ENCODE data around the gene C10orf67.

Gene C10orf67

DNA sequence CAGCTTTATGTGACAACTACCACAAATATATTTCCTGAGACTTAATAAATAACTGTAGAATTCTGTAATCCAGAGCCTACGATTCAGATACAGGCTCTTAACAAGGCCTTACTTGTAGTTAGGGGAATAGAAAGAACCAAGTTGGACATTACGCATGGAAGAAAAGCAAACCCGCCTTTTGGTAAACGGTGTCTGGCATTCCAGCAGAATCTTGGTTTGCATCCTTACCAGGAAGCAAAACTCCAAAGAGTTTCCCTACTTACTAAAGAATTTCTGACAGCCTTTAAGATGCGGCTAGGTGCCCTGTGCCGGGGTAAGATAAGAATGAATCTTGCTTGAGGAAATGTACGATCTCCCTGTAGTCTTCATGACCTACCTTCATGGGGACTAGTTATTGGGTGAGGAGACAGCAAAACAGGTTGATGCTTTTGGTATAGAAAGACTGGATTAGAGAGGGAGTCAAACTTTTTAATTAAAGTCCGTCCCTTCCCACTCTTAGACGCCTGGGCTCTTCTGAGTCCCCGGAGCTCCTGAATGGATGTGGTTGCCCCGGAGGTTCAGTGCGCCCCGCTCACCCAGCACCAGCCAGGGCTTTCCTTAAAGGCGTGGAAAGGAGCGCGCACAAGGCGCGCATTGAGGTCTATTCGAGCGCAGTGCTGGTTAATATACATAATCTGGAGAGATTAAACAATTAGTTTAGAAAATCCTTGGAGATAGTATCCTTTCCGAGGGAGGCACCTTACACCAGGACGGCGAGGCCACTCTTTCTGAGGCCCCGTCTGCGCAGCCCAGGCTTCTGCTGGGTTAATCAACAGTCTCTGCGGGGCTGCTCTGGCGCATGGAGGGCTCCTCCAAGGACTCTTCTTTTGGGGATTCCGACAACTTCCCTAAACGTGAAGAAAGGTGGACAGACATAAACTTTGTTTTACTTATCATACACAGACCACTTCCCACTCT, 140.9 kb downstream of the C10orf67 start:
- Mint-ChIP-seq H3K36me3 (no peaks in the 10 kb centered on the region), H3K27ac (no peak overlapping the region), H3K4me3 (no peak overlapping the region), H3K9me3 (no peaks in the 10 kb centered on the region), H3K4me1 (no peaks in the 10 kb centered on the region)
- DNase-seq (ENCODE audit: low spot score in 2 of 2) (no peak), ATAC-seq (no peak)

DNA sequence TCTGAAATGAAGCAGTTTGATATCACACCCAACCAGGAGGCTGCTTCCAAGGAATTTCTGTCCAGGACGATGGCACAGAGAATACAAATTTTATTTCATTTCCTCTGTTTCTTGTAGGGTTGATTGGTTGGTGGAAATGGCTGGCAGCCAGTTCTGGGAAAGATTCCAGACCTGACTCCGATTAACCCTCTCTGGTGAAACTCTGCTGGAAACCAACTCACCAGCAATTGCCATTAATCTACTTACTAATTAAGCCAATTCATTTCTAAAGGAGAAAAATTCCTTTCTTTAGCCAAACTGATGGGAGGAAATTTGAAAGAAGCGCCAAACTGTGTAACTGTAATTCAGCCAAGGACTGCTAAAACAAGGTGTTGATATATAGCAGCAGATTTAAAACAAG, 141.8 kb downstream of the C10orf67 start:
- Mint-ChIP-seq H3K27ac (no peak overlapping the region), H3K9me3 (no peaks in the 10 kb centered on the region), H3K4me1 (no peaks in the 10 kb centered on the region), H3K36me3 (no peaks in the 10 kb centered on the region), H3K4me3 (no peak overlapping the region)
- DNase-seq (ENCODE audit: low spot score in 2 of 2) (no peak), ATAC-seq (no peak)

DNA sequence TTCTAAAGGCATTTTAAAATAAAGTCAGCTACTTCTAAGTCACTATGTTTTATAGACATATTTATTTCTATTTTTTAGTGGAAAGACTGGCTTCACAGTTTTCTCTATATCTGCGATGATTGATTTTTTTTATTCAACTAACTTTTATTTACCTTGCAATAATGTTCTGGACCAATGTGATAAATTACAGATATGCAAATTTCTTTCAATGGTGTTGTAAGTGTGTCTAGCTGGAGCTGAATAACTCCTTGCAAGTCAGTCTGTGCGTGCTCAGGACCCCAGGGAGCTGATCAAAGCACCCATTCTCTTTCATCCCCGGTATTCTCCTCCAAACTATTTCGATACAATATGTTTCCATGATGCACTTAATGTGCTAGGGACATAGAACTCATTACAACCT, 142.8 kb downstream of the C10orf67 start:
- Mint-ChIP-seq H3K4me3 (no peak overlapping the region), H3K27ac (no peak overlapping the region), H3K36me3 (no peaks in the 10 kb centered on the region), H3K9me3 (no peaks in the 10 kb centered on the region), H3K4me1 (no peaks in the 10 kb centered on the region)
- ATAC-seq (no peak), DNase-seq (ENCODE audit: low spot score in 2 of 2) (no peak)

DNA sequence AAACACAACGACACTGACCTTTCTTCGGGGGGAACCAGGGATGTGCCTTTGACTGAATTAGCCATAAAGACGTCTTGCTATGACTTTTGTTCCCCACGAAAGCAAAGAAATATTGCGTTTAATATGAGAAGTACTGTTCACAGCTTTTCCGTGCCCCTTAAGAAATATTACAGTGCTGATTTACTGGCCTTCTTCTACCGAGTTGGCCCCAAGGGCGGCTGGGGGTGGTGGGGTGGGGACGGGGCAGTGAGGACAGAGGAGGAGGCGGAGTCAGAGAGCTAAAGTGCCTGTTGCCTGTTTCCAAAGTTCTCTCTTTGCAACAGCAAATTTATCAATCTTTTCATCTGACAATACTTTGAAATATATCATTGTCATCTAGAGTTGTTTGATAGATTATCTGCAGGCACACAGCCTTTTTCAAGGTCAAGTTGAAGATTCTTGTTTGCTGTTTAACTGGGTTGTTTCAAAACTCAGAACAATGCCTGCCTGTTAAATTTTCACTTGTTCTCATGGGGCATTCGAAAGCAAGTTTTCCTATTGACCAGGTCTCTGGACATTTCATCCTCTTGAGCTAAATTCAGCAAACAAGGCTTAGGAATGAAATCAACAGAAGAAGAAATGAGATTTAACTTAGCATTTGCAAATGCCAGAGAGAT, 143.5 kb downstream of the C10orf67 start:
- DNase-seq (ENCODE audit: low spot score in 2 of 2) (no peak), ATAC-seq (no peak)
- no peaks in the 10 kb centered on the region for H3K9me3 Mint-ChIP-seq
- H3K4me3 Mint-ChIP-seq = no peak overlapping the region
- H3K4me1 Mint-ChIP-seq = no peaks in the 10 kb centered on the region
- H3K27ac Mint-ChIP-seq = no peak overlapping the region
- H3K36me3 Mint-ChIP-seq = no peaks in the 10 kb centered on the region

DNA sequence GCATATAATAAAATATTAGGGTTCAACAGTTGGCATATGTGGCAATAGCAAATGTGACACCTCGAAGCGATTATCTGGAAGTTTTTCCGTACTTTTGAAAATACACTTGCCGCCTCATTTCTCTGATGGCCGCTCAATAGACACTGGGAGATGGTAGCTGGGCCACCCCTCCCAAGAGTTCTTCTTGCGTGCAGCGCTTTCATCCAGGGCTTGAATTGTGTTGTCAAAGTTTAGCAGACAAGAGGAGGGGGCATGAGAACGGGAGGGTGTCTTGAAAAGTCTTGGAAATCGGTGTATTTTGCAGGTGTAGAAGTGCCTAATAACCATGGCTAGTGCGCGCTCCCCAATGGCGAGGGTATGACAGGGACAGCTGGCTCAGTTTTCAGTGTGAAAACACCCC, 144.0 kb downstream of the C10orf67 start:
- no peaks in the 10 kb centered on the region for H3K4me1 Mint-ChIP-seq
- no peak overlapping the region for H3K27ac Mint-ChIP-seq
- no peak overlapping the region for H3K4me3 Mint-ChIP-seq
- H3K9me3 Mint-ChIP-seq = no peaks in the 10 kb centered on the region
- no peak for DNase-seq (ENCODE audit: low spot score in 2 of 2)
- H3K36me3 Mint-ChIP-seq = no peaks in the 10 kb centered on the region
- ATAC-seq = no peak

DNA sequence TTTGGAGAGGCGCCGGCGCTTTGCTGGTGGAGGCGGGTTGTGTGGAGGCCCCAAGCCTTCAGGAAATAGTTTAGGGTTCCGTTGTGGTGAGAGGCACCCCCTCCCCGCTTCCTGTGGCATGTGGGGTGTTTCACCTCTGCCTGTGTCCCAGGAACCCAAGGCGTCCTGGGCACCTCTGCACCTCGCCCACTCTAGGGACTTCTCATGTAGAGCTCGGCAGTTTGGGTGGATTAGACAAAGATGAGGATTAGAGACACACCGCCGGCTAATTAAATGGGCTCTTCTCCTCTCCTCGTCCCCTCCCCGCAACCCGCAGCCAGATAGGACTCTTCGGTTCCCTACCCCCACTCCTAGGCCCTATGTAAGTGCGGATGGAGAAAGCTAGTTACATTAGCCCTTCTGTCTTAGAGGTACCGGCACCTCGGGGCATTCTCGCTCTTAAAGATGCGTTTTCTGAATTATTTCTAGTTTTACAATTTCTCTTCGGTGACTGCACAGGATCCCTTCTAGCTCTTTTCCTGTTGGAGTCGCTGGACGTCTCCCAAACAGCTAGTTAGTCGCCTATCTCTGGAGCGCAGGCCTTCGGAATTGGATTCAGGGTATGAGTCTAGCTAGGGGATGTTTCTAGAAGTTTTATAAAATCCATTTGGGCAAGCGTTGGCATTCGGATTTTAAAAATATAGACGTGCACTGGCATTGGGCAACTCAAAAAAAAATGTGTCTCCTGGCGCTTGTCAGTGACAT, 144.7 kb downstream of the C10orf67 start:
- Mint-ChIP-seq H3K4me1 (no peaks in the 10 kb centered on the region), H3K9me3 (no peaks in the 10 kb centered on the region), H3K4me3 (no peak overlapping the region), H3K27ac (no peak overlapping the region), H3K36me3 (no peaks in the 10 kb centered on the region)
- ATAC-seq (no peak), DNase-seq (ENCODE audit: low spot score in 2 of 2) (no peak)

DNA sequence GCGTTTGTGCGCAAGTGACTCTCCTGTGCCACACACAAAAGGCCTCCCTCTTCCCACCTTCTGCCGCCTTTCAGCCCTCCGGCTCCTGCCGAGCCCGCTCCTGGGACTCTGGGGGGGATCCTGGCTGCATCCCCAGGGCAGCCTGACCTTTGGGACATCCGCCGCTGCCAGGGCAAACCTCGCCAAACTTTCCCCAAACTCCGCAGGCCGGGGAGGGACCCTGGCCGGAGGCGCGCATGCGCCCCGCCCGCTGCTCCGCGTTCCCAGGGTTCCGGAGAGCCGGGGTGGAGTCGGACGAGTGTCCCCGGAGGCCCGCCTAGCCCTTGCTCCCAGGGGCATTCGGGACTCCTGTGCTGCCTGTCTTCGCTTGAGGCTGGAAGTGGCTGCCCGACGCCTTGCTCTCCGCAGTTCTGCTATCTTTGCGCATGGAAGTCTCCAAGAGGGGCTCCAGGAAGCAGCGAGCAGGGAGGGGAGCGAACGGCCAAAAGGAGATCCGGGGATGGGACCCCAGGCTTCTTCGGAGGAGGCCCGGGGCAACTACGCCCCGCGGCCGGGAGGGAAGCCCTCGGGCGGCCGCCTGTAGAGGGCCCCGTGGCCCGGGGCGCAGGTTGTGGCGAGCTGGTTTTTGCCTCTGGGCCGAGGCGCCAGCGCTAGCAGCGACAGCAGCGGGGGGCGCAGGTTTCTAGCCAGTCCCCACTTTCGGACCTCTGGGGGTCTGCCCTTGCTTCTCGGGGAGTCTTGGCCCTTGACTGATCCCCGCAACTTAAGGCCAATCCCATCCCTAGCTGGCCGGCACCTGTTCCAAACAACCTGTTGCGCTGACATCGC, 145.4 kb downstream of the C10orf67 start:
- DNase-seq (ENCODE audit: low spot score in 2 of 2) (no peak), ATAC-seq (no peak)
- Mint-ChIP-seq H3K4me3 (no peak overlapping the region), H3K4me1 (no peaks in the 10 kb centered on the region), H3K36me3 (no peaks in the 10 kb centered on the region), H3K9me3 (no peaks in the 10 kb centered on the region), H3K27ac (no peak overlapping the region)

DNA sequence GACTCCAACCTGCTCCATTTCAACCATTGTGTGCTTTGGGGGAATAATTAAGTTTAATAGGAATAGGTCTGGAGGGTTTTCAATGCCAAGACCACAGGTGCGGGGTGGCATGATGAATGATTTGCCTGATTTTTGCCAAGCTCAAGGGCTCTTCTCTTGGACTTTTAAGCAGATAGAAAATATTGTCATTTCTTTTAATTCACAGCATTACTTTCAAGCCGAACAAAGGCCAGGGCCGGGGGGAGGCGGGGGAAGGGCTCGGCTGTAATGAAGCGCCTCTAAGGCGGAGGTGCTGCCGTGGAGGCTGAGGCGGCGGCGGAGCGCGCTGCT, 146.0 kb downstream of the C10orf67 start:
- Mint-ChIP-seq H3K27ac (no peak overlapping the region), H3K36me3 (no peaks in the 10 kb centered on the region), H3K9me3 (no peaks in the 10 kb centered on the region), H3K4me1 (no peaks in the 10 kb centered on the region), H3K4me3 (no peak overlapping the region)
- DNase-seq (ENCODE audit: low spot score in 2 of 2) = no peak
- no peak for ATAC-seq

DNA sequence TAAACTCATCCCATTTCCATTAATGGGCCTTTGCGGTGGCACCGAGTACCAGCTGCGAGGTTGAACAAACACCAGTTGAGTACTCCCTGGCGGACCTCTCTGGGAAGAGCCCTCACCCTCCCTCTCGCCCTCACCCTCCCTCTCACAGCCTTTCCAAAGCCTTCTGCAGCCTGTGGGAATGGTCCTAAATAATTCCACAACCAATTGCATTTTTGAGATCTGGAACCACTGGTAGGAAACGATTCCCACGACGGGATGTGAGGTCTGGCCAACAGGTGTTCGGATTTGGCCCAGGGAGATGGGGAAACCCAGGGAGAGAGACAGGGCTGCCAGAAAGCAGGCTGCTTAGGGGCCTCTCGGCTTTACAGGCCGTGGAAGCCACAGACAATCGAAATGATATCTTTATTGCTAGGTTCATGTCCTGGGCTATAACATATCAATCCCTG, 147.2 kb downstream of the C10orf67 start:
- ATAC-seq = no peak
- no peaks in the 10 kb centered on the region for H3K9me3 Mint-ChIP-seq
- no peaks in the 10 kb centered on the region for H3K36me3 Mint-ChIP-seq
- H3K4me1 Mint-ChIP-seq = no peaks in the 10 kb centered on the region
- H3K27ac Mint-ChIP-seq = no peak overlapping the region
- no peak overlapping the region for H3K4me3 Mint-ChIP-seq
- DNase-seq (ENCODE audit: low spot score in 2 of 2) = no peak

DNA sequence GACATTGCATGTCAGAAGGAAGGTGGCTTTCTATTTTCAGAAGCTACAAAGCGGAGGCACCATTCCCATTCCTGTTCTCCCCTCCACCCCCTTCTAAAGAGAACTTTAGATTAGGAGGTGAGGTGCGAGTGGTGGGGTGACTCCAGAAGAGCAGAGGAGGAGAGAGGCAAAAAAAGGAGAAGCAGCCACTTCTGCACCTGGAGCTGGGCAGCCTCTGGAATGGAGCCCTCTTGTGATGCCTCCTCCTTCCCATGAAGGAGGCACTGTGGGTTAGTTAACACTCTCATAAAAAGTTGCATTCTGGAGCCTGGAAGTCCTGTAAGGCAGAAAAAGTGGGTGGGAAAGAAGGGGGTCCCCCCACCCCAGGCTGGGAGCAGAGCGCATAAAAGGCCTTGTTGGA, 147.7 kb downstream of the C10orf67 start:
- no peak overlapping the region for H3K4me3 Mint-ChIP-seq
- no peak for ATAC-seq

DNA sequence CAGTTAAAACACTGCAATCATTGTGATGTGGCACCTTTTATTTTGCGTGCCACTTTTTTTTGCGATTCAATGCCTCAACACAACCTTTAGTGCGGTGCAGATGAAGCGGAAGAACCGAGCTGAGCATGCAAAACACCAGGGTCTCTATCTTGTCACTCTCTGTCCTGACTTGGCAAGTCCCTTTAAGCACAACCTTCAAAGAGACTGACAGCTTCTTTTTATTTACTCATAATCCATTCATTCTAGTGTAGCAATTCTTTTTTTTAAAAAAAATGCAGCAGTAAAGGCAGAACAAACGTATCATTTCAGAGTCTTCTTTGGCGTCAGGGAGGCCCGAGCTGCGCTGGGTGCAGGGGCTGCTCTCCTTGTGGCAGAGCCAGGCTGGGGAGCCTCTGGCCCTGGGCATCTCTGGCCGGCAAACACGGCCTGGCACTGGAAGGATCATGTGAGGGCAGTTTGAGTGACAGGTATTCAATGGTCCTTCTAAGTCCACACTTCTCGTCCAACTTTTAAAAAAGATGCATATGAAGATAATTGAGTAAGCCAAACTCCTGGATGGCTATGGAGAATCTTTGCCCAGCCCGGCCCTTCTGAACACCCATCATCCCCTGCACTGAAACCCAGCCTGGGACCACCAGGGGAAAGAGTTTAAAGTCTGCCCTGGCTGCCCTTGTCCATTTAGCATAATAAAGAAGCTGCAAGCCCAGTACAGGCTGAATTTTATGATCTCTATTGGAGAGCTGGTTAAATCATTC, 148.6 kb downstream of the C10orf67 start:
- DNase-seq (ENCODE audit: low spot score in 2 of 2) (no peak), ATAC-seq (no peak)
- Mint-ChIP-seq H3K27ac (no peak overlapping the region), H3K4me1 (no peaks in the 10 kb centered on the region), H3K9me3 (no peaks in the 10 kb centered on the region), H3K4me3 (no peak overlapping the region), H3K36me3 (no peaks in the 10 kb centered on the region)

More for the DNA sequence above, 147.7 kb downstream of the C10orf67 start:
- Mint-ChIP-seq H3K27ac (no peak overlapping the region), H3K4me1 (no peaks in the 10 kb centered on the region), H3K36me3 (no peaks in the 10 kb centered on the region), H3K9me3 (no peaks in the 10 kb centered on the region)
- DNase-seq (ENCODE audit: low spot score in 2 of 2) = no peak

DNA sequence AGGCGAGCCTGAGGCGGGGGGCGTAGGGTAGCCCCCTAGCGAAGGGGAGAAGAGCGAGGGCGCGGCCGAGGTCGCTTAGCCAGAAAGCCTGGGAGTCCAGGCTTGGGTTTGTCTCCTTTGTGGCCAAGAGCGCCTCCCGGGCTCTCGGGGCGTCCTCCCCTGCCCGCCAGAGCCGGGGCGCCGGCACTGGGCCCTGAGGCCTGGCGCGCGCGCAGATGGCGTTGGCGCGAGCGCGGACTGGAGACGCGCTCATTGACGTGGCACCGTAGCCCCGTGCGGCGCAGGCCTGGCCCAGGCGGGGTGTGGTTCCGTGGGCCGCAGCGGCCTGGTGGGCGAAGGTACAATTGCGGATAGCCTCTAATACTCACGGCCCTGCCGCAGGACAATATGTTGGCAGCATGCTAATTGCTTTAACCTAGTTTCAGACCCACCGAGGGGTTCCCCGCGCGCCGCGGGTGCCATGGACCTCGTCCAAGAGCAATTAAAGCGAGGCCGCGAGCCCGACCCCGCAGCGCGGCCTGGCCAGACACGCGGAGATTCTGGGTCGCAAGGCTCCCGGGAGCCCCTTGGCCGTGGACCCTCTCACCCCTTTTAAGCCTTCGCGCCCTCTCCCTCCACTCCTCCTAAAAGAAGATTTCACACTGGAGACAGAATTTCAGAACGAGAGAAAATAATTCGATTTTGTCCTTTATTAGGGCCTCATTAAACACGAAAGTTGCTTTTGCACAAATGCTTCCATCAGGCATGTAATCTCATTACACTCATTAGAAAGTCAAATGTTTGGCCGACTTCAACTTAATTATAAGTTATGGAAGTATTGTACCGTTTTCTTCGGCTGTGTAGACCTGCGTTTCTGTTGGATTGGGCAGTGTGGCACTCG, 149.4 kb downstream of the C10orf67 start:
- H3K9me3 Mint-ChIP-seq = no peaks in the 10 kb centered on the region
- H3K4me3 Mint-ChIP-seq = no peak overlapping the region
- DNase-seq (ENCODE audit: low spot score in 2 of 2) = no peak
- H3K4me1 Mint-ChIP-seq = no peaks in the 10 kb centered on the region
- H3K36me3 Mint-ChIP-seq = no peaks in the 10 kb centered on the region
- H3K27ac Mint-ChIP-seq = no peak overlapping the region
- no peak for ATAC-seq

DNA sequence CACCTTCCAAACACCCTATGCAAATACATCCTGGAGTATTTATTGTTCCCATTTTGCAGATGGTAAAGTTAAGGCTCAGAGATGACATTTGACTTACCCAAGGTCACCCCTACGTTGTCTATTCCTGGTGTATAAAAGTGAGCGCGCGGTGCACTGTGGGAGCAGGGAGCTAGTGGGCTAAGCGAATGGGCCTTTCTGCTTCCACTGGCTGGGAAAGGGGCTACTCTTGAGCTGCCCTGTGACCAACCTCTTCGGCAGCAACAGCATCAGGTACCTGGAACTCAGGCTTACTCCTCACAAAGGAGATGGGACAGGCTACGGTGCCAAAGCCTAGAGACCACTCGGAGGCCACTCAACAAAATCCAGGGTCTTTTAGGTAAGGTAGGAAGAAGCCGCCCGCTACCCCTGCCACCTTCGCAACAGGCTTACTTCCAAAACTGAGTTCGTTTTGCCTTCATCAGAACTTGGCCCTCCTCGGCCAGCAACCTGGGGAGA, 150.1 kb downstream of the C10orf67 start:
- Mint-ChIP-seq H3K27ac (no peak overlapping the region), H3K36me3 (no peaks in the 10 kb centered on the region)
- no peak for ATAC-seq

More for the DNA sequence above, 150.1 kb downstream of the C10orf67 start:
- no peaks in the 10 kb centered on the region for H3K4me1 Mint-ChIP-seq
- H3K4me3 Mint-ChIP-seq = no peak overlapping the region
- no peaks in the 10 kb centered on the region for H3K9me3 Mint-ChIP-seq
- no peak for DNase-seq (ENCODE audit: low spot score in 2 of 2)

Measured in stimulated activated effector memory CD8-positive, alpha-beta T cell treated with anti-CD3 and anti-CD28 coated beads, Interleukin-12 subunit alpha, Interleukin-12 subunit beta, amount 100 ng/mL, for 72 hours (primary cell).